Measurements from ENCODE around the gene PRKAG2. TPM values are rescaled to one million over a fixed set of nuclear protein-coding genes. Genes with fewer than 3 reads are reported as not detected.

PRKAG2 gene
- total RNA-seq, 1 donor from 2014 or later = 15.7 TPM

DNA sequence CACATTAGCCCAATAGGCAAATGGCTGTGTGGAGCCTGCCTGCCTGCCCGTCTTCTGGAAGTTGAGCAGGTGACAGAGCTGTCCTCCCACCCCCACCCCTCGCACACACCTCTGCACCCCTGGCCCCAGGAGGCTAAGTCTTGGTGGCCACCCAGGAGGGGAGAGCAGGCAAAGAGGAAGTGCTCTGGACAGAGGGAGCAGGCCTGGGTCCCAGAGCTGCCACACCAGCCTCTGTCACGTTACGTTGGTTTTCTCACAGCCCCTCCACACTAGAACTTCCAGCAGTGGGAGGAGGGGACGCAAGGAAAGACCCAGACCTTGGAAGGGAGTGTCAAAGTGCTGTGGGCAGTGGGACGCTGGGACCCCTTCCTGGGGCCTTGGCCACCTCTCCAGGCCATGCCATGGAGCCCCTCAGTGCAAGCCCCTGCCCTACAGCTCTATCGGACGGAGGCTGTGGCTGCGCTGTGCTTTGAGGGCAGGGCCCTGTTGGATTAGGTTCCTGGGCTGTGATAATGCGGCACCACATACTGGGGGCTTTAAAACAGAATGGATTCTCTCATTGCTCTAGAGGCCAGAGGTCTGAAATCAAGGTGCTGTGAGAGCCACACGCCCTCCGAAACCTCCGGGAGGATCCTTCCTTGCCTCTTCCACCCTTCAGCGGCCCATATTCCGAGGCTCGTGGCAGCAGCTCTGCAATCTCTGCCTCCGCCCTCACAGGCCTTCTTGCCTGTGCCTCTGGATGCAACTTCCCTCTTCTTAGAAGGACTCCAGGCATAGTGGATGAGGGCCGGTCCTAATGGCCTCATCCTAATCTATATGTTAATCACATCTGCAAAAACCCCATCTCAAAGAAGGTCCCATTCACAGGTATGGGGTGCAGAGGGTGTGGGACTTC is 9.9 kb downstream of the PRKAG2 start:
- intact Hi-C loops (cut with micrococcal nuclease) = no loop called here

- intact Hi-C loops (cut with micrococcal nuclease) = no loop called here
These were observed 10.9 kb downstream of the PRKAG2 start for GRCh38 chr7:151866028-151866427.

DNA sequence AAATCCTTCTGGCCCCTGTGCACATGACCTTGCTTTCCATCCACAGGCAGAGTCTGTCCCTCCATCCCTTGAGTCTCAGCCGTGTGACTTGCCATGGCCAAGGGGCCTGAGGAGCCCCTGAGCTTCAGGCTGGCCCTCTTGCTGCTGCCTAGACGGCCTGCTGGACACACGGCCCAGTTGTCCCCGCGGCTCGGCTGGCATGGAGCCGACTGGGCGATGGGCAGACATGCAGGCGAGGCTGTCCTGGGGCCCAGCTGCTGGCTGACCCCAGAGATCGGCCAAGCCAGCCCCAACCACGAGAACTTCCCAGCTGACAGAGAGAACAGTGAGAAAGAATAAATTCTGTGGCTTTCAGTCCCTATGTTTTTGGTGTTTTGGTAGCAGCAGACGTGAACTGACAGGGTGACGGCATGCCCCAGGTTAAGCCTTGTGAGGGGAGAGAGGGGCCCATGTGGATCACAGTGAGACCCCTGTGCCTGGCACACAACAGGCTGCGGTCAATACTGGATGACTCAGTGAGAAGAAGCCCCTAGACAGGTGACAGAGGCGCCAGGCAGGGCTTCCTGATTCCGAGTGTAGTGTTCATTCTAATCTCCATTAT is 11.7 kb downstream of the PRKAG2 start:
- intact Hi-C loops (cut with micrococcal nuclease) = no loop called here

- intact Hi-C loops (cut with micrococcal nuclease) = no loop called here
These were observed 12.4 kb downstream of the PRKAG2 start for GRCh38 chr7:151864561-151864960.

GRCh38 chr7:151864081-151864480 is 12.8 kb downstream of the PRKAG2 start:
- intact Hi-C loops (cut with micrococcal nuclease) = no loop called here

DNA sequence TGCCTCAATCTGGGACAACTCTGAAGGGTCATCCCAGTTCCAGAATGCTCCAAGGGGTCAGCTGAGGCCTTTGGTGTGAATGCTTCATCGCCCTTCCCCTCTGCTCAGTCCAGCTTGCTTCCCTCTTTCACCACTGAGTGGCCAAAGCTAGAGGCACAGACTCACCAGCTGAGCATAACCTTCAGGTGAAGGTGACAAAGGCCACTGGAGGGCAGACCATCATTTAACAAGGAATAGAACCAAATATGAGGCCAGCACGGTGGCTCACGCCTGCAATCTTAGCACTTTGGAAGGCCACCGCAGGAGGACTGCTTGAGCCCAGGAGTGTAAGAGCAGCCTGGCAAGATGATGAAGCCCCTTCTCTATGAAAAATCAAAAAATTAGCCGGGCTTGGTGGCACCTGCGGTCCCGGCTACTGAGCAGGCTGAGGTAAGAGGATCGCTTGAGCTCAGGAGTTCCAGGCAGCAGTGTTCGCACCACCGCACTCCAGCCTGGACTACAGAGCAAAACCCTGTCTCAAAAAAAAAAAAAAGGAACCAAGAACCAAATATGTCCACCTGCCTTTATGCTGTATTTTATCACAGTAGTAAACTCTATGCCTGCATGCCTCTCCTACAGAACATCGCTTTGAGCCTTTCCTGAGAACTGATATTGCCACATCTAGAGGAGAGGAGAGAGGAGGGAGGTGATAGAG is 13.4 kb downstream of the PRKAG2 start:
- intact Hi-C loops (cut with micrococcal nuclease) = no loop called here

GRCh38 chr7:151862606-151863381 is 14.1 kb downstream of the PRKAG2 start:
- intact Hi-C loops (cut with micrococcal nuclease) = no loop called here

GRCh38 chr7:151861881-151862280 is 15.0 kb downstream of the PRKAG2 start:
- intact Hi-C loops (cut with micrococcal nuclease) = no loop called here

GRCh38 chr7:151860771-151861170 is 16.1 kb downstream of the PRKAG2 start:
- intact Hi-C loops (cut with micrococcal nuclease) = no loop called here

- intact Hi-C loops (cut with micrococcal nuclease) = no loop called here
These were observed 16.8 kb downstream of the PRKAG2 start for GRCh38 chr7:151859948-151860685.

GRCh38 chr7:151859111-151859947 is 17.6 kb downstream of the PRKAG2 start:
- intact Hi-C loops (cut with micrococcal nuclease) = no loop called here

GRCh38 chr7:151858456-151858855 is 18.5 kb downstream of the PRKAG2 start:
- intact Hi-C loops (cut with micrococcal nuclease) = no loop called here

DNA sequence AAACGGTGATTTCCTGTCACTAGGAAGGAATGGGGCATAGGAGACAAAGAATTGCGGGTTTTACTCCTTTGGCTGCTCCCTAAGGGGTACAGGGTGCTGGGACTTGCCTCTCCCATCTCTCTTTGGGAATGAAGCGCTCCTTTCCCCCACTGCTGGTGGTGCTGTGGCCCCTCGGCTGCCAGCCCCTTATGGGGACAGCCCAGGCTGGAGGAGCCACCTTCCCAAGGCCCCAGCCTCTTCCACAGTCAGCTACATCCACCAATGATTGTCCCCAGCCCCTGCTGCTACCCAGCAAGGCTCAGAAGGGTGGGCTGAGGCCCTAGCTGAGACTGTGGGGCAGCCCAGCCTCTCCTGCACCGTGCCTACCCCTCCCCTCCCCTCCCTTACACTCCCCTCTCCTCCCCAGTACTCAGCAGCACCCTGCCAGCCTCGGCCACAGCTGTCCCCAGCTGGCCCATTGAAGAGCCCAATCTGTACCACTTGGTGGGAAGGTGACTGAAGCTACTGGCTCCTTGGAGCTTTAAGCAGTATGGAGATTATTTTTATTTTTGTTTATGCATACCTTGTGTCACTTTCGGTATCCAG is 19.0 kb downstream of the PRKAG2 start:
- intact Hi-C loops (cut with micrococcal nuclease) = no loop called here

GRCh38 chr7:151857412-151857811 is 19.5 kb downstream of the PRKAG2 start:
- intact Hi-C loops (cut with micrococcal nuclease) = no loop called here

DNA sequence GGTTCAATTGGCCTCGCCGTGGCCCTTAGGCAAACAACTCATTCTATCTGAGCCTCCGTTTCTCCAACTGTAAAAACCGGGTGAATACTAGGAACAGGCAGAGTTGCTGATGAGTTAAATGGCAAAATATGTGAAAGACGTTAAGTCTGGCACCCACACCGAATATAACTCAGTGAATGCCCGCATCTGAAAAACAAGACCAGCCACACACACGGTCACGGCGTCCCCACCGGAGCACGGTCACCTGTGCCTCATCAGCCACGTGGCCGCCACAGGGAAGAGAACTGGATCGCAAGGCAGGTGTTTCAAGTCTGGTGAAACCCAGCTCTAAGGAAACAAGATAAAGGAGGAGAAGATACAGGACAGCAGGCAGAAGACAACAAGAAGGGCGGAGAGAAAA is 20.4 kb downstream of the PRKAG2 start:
- intact Hi-C loops (cut with micrococcal nuclease) = no loop called here

DNA sequence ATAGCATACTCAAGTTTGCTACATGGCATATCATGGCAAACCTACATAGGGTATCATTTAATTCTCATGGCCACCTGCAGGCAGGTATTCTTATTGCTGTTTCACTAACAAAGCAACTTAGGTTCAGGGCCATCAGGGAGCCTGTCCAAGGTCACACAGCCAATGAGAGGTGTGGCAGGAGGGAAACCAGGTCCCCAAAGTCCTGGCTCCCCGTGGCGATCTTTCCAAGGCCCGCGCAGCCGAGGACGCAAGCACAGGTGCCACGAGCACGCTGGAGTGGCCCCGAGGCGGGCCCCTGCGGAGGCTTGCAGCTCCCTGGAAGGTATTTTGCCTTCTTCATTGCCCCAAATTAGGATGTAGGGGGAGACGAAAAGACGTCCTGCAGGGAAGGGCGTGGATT is 20.8 kb downstream of the PRKAG2 start:
- intact Hi-C loops (cut with micrococcal nuclease) = no loop called here

GRCh38 chr7:151854720-151855071 is 22.2 kb downstream of the PRKAG2 start:
- intact Hi-C loops (cut with micrococcal nuclease) = no loop called here

- intact Hi-C loops (cut with micrococcal nuclease) = no loop called here
These were observed 22.8 kb downstream of the PRKAG2 start for GRCh38 chr7:151853896-151854719.
